SU-DHL-6 (cell line): ENCODE measurements around the gene CXCL6.

Source experiments
- H2AFZ ChIP-seq: fragments of 200-600 bp; sonication (generic); 2 replicates; pipeline ENCODE4 v1.6.1; 2014; ENCODE audit warnings: low read depth, mild to moderate bottlenecking, moderate library complexity, mixed read lengths, antibody characterized with exemption, low read length; ENCODE audit not compliant: severe bottlenecking
- H3F3A ChIP-seq: fragments of 200-600 bp; shearing (Covaris generic); 2 replicates; pipeline ENCODE4 v1.6.0; 2016; ENCODE audit warnings: antibody characterized with exemption, mild to moderate bottlenecking; ENCODE audit not compliant: insufficient read depth
- H3K27ac ChIP-seq: fragments of 200-600 bp; sonication (generic); 2 replicates; pipeline ENCODE4 v1.5.1; 2016; ENCODE audit warnings: low read depth, mild to moderate bottlenecking, low read length, moderate library complexity, mixed read lengths
- H3K27me3 ChIP-seq: fragments of 200-600 bp; sonication (generic), shearing (Covaris generic); 2 replicates; pipeline ENCODE4 v1.6.0; 2014; ENCODE audit warnings: mild to moderate bottlenecking, low read length
- H3K36me3 ChIP-seq: fragments of 200-600 bp; sonication (generic); 2 replicates; pipeline ENCODE4 v1.6.1; 2014; ENCODE audit warnings: mild to moderate bottlenecking, low read length, mixed read lengths
- H3K4me2 ChIP-seq: fragments of 300-600, 200-600 bp; shearing (Covaris generic), sonication (generic); 2 replicates; pipeline ENCODE4 v1.6.0; 2014; ENCODE audit warnings: low read length, low read depth, mild to moderate bottlenecking; ENCODE audit not compliant: poor library complexity, severe bottlenecking
- H3K4me3 ChIP-seq: fragments of 200-600 bp; sonication (generic); 2 replicates; pipeline ENCODE4 v1.5.1; 2014; ENCODE audit warnings: antibody characterized with exemption, low read length, mild to moderate bottlenecking, mixed read lengths; ENCODE audit not compliant: insufficient read depth, poor library complexity, severe bottlenecking
- H3K79me2 ChIP-seq: fragments of 200-600 bp; sonication (generic); 2 replicates; pipeline ENCODE4 v1.6.1; 2014; ENCODE audit warnings: mild to moderate bottlenecking, low read length, moderate library complexity; ENCODE audit not compliant: insufficient read depth
- H3K9ac ChIP-seq: fragments of 200-600 bp; sonication (generic); 2 replicates; pipeline ENCODE4 v1.7.0; 2014; ENCODE audit warnings: mild to moderate bottlenecking, low read length
- H3K9me2 ChIP-seq: fragments of 200-600 bp; sonication (generic); replicated peaks from 2 replicates; pipeline ENCODE4 v1.6.1; 2014; ENCODE audit warnings: low read length; ENCODE audit not compliant: insufficient read depth
- H3K9me3 ChIP-seq: fragments of 200-600 bp; sonication (generic); 2 replicates; pipeline ENCODE4 v1.6.1; 2014; ENCODE audit warnings: low read length, mixed read lengths; ENCODE audit not compliant: insufficient read depth
- H4K20me1 ChIP-seq: fragments of 200-600 bp; sonication (generic); 2 replicates; pipeline ENCODE4 v1.6.1; 2014; ENCODE audit warnings: low read depth, mild to moderate bottlenecking, antibody characterized with exemption, low read length, moderate library complexity, mixed read lengths
- EZH2phosphoT487 ChIP-seq: fragments of 200-600 bp; sonication (generic), shearing (Covaris generic); conservative IDR thresholded peaks from 2 replicates; pipeline ENCODE4 v1.6.1; 2018; ENCODE audit warnings: mild to moderate bottlenecking, antibody characterized with exemption, low read length, moderate library complexity, mixed read lengths
- TF ChIP-seq, protein P1 (sequence below): fragments of 200-600 bp; sonication (generic); IDR thresholded peaks from one replicate; pipeline ENCODE4 v1.5.1; 2017; ENCODE audit warnings: antibody characterized with exemption, mild to moderate bottlenecking, low read length, moderate library complexity; ENCODE audit not compliant: insufficient read depth, poor library complexity, severe bottlenecking

The CXCL6 gene

DNA sequence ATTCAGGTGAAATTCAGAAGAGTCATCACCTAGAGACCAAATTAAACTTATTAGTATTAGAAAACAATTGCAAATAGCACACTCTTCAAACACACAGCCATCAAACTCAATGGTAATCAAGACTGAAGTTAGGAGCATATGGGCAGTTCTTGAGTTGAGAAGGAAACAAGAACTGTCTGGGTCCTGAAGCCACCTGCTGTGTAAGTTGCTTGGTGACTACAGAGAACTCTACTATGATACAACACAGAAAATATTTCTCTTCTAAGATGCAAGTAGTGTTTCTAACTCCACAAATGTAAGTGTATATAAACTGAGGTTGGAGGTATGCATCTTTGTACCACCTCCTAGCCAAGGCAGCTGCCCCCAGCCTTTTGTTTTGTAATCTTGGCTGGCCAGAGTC lies 16.3 kb downstream of the CXCL6 start:
- no peaks in the 10 kb centered on the region for H3K9me3 ChIP-seq
- no peak overlapping the region for H3K4me2 ChIP-seq
- no peak overlapping the region for H3K9ac ChIP-seq
- H3K4me3 ChIP-seq, result no peak overlapping the region
- no peaks in the 10 kb centered on the region for H3F3A ChIP-seq
- no peak overlapping the region for H2AFZ ChIP-seq
- H3K27me3 ChIP-seq, result no peaks in the 10 kb centered on the region
- no peak overlapping the region for H3K27ac ChIP-seq
- H3K79me2 ChIP-seq, result no peaks in the 10 kb centered on the region
- TF ChIP-seq, protein P1, sequence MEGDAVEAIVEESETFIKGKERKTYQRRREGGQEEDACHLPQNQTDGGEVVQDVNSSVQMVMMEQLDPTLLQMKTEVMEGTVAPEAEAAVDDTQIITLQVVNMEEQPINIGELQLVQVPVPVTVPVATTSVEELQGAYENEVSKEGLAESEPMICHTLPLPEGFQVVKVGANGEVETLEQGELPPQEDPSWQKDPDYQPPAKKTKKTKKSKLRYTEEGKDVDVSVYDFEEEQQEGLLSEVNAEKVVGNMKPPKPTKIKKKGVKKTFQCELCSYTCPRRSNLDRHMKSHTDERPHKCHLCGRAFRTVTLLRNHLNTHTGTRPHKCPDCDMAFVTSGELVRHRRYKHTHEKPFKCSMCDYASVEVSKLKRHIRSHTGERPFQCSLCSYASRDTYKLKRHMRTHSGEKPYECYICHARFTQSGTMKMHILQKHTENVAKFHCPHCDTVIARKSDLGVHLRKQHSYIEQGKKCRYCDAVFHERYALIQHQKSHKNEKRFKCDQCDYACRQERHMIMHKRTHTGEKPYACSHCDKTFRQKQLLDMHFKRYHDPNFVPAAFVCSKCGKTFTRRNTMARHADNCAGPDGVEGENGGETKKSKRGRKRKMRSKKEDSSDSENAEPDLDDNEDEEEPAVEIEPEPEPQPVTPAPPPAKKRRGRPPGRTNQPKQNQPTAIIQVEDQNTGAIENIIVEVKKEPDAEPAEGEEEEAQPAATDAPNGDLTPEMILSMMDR, result no peak
- TF ChIP-seq EZH2phosphoT487, result no peak
- H3K36me3 ChIP-seq, result no peaks in the 10 kb centered on the region
- no peaks in the 10 kb centered on the region for H4K20me1 ChIP-seq
- H3K9me2 ChIP-seq, result no peaks in the 10 kb centered on the region

DNA sequence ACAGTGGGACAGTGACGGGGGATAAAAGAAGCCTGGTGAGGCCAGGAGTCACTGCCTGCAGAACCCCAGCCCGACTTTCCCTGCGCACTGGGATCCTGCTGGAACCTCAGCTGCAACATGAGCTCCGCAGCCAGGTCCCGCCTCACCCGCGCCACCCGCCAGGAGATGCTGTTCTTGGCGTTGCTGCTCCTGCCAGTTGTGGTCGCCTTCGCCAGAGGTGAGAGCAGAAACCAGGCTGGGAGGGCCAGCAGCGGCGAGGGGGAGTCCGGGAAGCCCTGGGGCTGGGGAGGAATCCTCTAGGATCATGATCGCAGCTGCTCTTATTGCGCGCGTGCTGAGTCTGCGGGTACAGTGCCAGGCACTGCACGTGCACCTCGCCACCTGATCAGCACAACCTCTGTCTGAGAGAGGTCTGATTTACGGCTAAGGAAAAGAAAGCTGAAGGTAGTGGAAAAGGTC lies 16.8 kb downstream of the CXCL6 start, which contains the start of gene PF4V1:
Gene PF4V1 (plus strand): TSS at position 51 of the 459 bp plus-strand sequence. CDS start 67 bp downstream, at position 118.
- H3K27me3 ChIP-seq, result no peaks in the 10 kb centered on the region
- no peak within 1 kb of the TSS for H3K4me3 ChIP-seq
- no peaks in the 10 kb centered on the region for H3F3A ChIP-seq
- no peak within 1 kb of the TSS for H3K27ac ChIP-seq
- no peak within 1 kb of the TSS for H2AFZ ChIP-seq
- no peaks in the 10 kb centered on the region for H3K9me2 ChIP-seq
- H3K4me2 ChIP-seq, result no peak within 1 kb of the TSS
- H3K36me3 ChIP-seq, result no peaks in the 10 kb centered on the region
- TF ChIP-seq EZH2phosphoT487, result no peak
- TF ChIP-seq, protein P1, result no peak
- H3K9ac ChIP-seq, result no peak within 1 kb of the TSS
- no peaks in the 10 kb centered on the region for H3K79me2 ChIP-seq
- no peaks in the 10 kb centered on the region for H4K20me1 ChIP-seq
- no peaks in the 10 kb centered on the region for H3K9me3 ChIP-seq

DNA sequence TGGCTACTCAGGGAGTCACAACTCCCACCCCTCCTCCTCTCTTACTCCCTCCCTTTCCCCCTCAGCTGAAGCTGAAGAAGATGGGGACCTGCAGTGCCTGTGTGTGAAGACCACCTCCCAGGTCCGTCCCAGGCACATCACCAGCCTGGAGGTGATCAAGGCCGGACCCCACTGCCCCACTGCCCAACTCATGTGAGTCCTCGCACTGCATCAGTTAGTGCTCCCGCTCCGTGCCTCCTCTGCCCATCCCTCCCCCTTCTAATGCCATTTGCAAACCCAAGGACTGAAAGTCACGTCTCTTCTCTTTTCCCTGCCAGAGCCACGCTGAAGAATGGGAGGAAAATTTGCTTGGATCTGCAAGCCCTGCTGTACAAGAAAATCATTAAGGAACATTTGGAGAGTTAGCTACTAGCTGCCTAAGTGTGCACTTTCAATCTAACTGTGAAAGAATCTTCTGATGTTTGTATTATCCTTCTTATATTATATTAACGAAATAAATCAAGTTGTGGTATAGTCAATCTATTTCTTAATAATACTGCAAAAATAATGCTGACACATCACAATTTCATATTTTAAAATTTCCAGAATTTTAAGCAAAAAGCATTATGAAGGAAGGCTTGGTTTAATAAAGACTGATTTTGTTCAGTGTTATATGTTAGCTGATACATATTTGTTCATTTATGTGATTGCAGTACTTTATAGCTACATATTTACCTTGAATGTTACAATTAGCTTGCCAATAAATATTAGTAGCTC lies 17.4 kb downstream of the CXCL6 start:
- H3K9me3 ChIP-seq, result no peaks in the 10 kb centered on the region
- no peak for TF ChIP-seq EZH2phosphoT487
- TF ChIP-seq, protein P1, result no peak
- no peak overlapping the region for H3K9ac ChIP-seq
- no peaks in the 10 kb centered on the region for H3K9me2 ChIP-seq
- H3K4me2 ChIP-seq, result no peak overlapping the region
- no peaks in the 10 kb centered on the region for H3F3A ChIP-seq
- no peaks in the 10 kb centered on the region for H4K20me1 ChIP-seq
- H3K4me3 ChIP-seq, result no peak overlapping the region
- H3K27me3 ChIP-seq, result no peaks in the 10 kb centered on the region
- no peaks in the 10 kb centered on the region for H3K36me3 ChIP-seq
- no peak overlapping the region for H3K27ac ChIP-seq
- no peak overlapping the region for H2AFZ ChIP-seq
- no peaks in the 10 kb centered on the region for H3K79me2 ChIP-seq
